Neutrophil (primary cell): ENCODE results near the gene ADRM1.

Experiments used
- H3K27ac ChIP-seq: fragments of 200-600 bp; sonication (generic); 2 replicates; pipeline ENCODE4 v1.5.1; 2016; ENCODE audit warnings: mild to moderate bottlenecking, moderate library complexity
- H3K27me3 ChIP-seq: fragments of 200-600 bp; sonication (generic); 2 replicates; pipeline ENCODE4 v1.6.0; 2016; ENCODE audit warnings: mild to moderate bottlenecking
- H3K36me3 ChIP-seq: fragments of 200-600 bp; sonication (generic); 2 replicates; pipeline ENCODE4 v1.5.1; 2017
- H3K4me1 ChIP-seq, 2 experiments: fragments of 200-600 bp in 1 of 2; sonication (generic) in 1 of 2; 1 replicate in 1 of 2; 2 replicates in 1 of 2; pipeline versions ENCODE4 v1.5.1 to v1.6.1; 2013 to 2016; ENCODE audit warnings: low read depth in 1 of 2, low read length in 1 of 2, mild to moderate bottlenecking in 1 of 2, moderate library complexity in 1 of 2; ENCODE audit not compliant: control insufficient read depth in 1 of 2, insufficient read depth in 1 of 2
- H3K4me3 ChIP-seq, 2 experiments: fragments of 200-600 bp in 1 of 2; sonication (generic) in 1 of 2; 1 replicate in 1 of 2; 2 replicates in 1 of 2; pipeline ENCODE4 v1.5.1; 2013 to 2016; ENCODE audit warnings: low read depth in 1 of 2, low read length in 1 of 2, mild to moderate bottlenecking in 1 of 2, moderate library complexity in 1 of 2
- H3K9me3 ChIP-seq: fragments of 200-600 bp; sonication (generic); 2 replicates; pipeline ENCODE4 v1.5.1; 2016
- TF ChIP-seq, protein P1 (sequence below): fragments of 200-600 bp; sonication (generic); IDR thresholded peaks from 2 replicates; pipeline ENCODE4 v1.5.1; 2016; ENCODE audit warnings: antibody characterized with exemption

ADRM1 gene

DNA sequence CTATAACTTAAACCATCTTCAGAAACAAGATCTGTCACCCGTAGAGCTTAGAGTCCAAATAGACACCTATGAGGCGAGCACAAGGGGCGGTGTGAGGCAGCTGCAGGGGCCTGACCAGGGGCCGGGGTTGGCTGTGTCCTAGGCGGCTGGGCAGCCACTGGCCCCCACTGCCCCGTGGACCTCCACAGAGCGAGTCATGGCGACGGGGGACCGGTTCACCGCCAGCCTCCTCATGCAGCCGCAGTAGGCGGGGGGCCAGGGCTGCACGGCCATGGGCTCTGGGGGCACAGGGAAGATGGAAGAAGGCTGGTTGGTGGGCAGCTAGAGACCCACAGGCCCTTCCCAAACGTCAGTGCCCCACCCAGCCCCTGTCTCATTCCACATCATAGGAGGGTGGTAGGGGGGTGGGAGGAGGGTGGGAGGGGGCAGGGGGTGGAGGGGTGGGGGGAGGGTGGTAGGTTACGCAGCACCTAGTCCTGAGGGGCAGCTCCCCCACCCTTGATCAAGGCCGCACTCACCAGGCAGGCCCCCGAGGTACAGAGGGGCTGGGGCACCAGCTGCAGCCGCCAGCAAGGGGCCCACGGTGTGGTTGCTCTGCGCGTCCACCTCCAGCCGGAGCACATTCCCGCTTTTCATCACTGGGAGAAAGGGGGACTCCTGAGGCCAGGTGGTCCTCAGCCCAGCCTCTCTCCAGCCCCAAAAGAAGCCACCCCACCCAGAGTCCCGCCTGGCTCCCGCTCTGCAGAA lies 6.6 kb downstream of the ADRM1 start:
- peaks cover 55% of the 10 kb centered on the region for H3K36me3 ChIP-seq
- H3K4me3 ChIP-seq, result no peak overlapping the region
- H3K27me3 ChIP-seq, result no peaks in the 10 kb centered on the region
- H3K27ac ChIP-seq, result no peak overlapping the region
- no peaks in the 10 kb centered on the region for H3K9me3 ChIP-seq
- peaks cover 3 to 9% of the 10 kb centered on the region in 2 experiments for H3K4me1 ChIP-seq
- TF ChIP-seq, protein P1, sequence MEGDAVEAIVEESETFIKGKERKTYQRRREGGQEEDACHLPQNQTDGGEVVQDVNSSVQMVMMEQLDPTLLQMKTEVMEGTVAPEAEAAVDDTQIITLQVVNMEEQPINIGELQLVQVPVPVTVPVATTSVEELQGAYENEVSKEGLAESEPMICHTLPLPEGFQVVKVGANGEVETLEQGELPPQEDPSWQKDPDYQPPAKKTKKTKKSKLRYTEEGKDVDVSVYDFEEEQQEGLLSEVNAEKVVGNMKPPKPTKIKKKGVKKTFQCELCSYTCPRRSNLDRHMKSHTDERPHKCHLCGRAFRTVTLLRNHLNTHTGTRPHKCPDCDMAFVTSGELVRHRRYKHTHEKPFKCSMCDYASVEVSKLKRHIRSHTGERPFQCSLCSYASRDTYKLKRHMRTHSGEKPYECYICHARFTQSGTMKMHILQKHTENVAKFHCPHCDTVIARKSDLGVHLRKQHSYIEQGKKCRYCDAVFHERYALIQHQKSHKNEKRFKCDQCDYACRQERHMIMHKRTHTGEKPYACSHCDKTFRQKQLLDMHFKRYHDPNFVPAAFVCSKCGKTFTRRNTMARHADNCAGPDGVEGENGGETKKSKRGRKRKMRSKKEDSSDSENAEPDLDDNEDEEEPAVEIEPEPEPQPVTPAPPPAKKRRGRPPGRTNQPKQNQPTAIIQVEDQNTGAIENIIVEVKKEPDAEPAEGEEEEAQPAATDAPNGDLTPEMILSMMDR, result no peak

- Histone ChIP-seq H3K4me1 (peaks cover 0 to 1% of the 10 kb centered on the region in 2 experiments), H3K4me3 (no peak overlapping the region), H3K9me3 (no peaks in the 10 kb centered on the region), H3K36me3 (peaks cover 48% of the 10 kb centered on the region), H3K27ac (no peak overlapping the region), H3K27me3 (no peaks in the 10 kb centered on the region)
- TF ChIP-seq, protein P1, result no peak
Observed at GRCh38 chr20:62309947-62310756, 7.4 kb downstream of the ADRM1 start.

DNA sequence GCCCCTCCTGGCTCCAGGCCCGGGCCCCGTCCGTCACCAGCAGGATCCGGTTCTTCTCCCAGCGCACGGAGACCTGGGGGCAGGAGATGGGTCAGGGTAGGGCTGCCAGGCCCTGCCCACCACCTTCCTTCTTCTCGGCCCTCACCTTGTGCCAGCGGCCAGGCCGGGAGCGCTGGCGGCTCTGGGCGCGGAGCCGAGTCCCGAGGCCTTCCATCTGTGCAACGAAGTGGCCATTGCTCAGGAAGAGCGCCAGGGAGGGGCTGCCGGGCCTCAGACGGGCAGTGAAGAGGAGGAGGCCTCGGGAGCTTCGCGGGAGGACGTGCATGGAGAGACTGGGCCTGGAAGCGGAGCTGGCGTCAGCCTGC lies 7.9 kb downstream of the ADRM1 start:
- TF ChIP-seq, protein P1, result no peak
- H3K36me3 ChIP-seq, result peaks cover 42% of the 10 kb centered on the region
- no peaks in the 10 kb centered on the region for H3K27me3 ChIP-seq
- no peaks in the 10 kb centered on the region for H3K9me3 ChIP-seq
- H3K27ac ChIP-seq, result no peak overlapping the region
- no peaks in the 10 kb centered on the region for H3K4me1 ChIP-seq
- no peak overlapping the region for H3K4me3 ChIP-seq

GRCh38 chr20:62311150-62311549 lies 8.4 kb downstream of the ADRM1 start:
- Histone ChIP-seq H3K36me3 (peaks cover 38% of the 10 kb centered on the region), H3K27ac (no peak overlapping the region)

DNA sequence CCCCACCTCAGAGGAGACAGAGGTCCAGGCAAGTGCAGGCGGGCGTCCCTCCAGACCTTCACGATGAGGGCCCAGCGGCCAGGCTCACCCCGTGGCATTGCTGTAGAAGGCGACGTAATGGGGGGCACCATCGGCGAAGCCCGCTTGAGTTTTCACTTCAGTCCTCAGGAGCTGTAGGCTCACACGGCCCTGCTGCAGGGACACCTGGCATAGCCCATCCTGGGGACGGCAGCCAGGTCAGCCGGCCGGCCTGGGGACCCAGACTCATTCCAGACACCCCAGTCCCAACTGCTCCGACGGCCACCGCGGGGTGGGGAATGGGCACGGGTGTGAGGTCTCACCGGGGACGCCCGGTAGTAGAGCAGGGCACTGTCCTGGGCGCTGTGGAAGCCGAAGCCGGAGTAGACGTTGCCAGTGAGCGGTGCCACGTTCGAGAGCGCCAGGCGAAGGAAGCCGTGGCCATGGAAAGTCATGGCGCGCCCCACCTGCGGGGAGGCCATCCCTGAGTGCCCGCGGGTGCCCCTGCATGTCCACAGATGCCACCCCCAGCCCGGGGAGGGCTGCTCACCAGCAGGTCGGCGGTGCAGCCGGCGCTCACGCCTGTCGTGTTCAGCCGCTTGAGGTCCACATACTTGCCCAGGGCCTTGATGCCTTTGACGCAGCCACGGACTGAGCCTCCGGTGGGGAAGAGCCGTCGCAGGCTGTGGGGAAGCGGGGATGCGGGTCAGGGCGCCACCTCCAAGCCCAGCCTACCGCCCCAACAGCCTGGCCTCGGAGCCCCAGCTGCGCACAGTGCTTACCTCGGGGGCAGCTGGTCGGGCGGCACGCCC lies 9.2 kb downstream of the ADRM1 start:
- H3K27me3 ChIP-seq, result no peaks in the 10 kb centered on the region
- no peaks in the 10 kb centered on the region for H3K4me1 ChIP-seq
- H3K4me3 ChIP-seq, result no peak overlapping the region
- no peaks in the 10 kb centered on the region for H3K9me3 ChIP-seq
- TF ChIP-seq, protein P1, result no peak
- H3K27ac ChIP-seq, result no peak overlapping the region
- H3K36me3 ChIP-seq, result peaks cover 29% of the 10 kb centered on the region

More at GRCh38 chr20:62311150-62311549, 8.4 kb downstream of the ADRM1 start:
- Histone ChIP-seq H3K9me3 (no peaks in the 10 kb centered on the region), H3K4me3 (no peak overlapping the region), H3K4me1 (no peaks in the 10 kb centered on the region), H3K27me3 (no peaks in the 10 kb centered on the region)
- TF ChIP-seq, protein P1, result no peak
